NCI-H2107 (cell line): ENCODE data around the gene AVPI1.
"Not testable (repeated sequence)": the region's sequence is repeated elsewhere in the genome, so short reads cannot be mapped to it uniquely, and the experiment has no call there.

Experiments
- DNase-seq: peaks from one replicate; lab custom pipeline; 2025; lab: John Stamatoyannopoulos, UW

AVPI1 gene

GRCh38 chr10:97682042-97682441, 5.0 kb downstream of the AVPI1 start:
- DNase-seq, result no peak

GRCh38 chr10:97679594-97679993, 7.4 kb downstream of the AVPI1 start:
- DNase-seq, result no peak

- DNase-seq, result no peak
These were observed 10.1 kb downstream of the AVPI1 start for GRCh38 chr10:97676770-97677581.

- DNase-seq, result no peak
These were observed 11.8 kb downstream of the AVPI1 start for GRCh38 chr10:97675222-97675621.

- no peak for DNase-seq
These were observed 13.1 kb downstream of the AVPI1 start for GRCh38 chr10:97673736-97674525.

- no peak for DNase-seq
These were observed 17.5 kb downstream of the AVPI1 start for GRCh38 chr10:97669571-97669970.

GRCh38 chr10:97667463-97667862, 19.6 kb downstream of the AVPI1 start:
- DNase-seq, result no peak

GRCh38 chr10:97666992-97667391, 20.0 kb downstream of the AVPI1 start:
- DNase-seq, result no peak

GRCh38 chr10:97664282-97664850, 22.7 kb downstream of the AVPI1 start:
- no peak for DNase-seq

GRCh38 chr10:97659589-97659988, 27.5 kb downstream of the AVPI1 start:
- DNase-seq, result no peak

- no peak for DNase-seq
These were observed 30.3 kb downstream of the AVPI1 start for GRCh38 chr10:97656777-97657176.

- no peak for DNase-seq
These were observed 35.3 kb downstream of the AVPI1 start for GRCh38 chr10:97651773-97652172.

GRCh38 chr10:97650726-97651125, 36.3 kb downstream of the AVPI1 start:
- no peak for DNase-seq

GRCh38 chr10:97649405-97649750, 37.7 kb downstream of the AVPI1 start:
- not testable (repeated sequence) for DNase-seq

- no peak for DNase-seq
These were observed 38.3 kb downstream of the AVPI1 start for GRCh38 chr10:97648562-97649404.

GRCh38 chr10:97647556-97647955, 39.5 kb downstream of the AVPI1 start:
- DNase-seq, result no peak

GRCh38 chr10:97644936-97645335, 42.1 kb downstream of the AVPI1 start:
- no peak for DNase-seq

GRCh38 chr10:97643441-97643985, 43.5 kb downstream of the AVPI1 start:
- no peak for DNase-seq

- DNase-seq, result not testable (repeated sequence)
These were observed 44.4 kb downstream of the AVPI1 start for GRCh38 chr10:97642471-97643159.

- DNase-seq, result no peak
These were observed 45.9 kb downstream of the AVPI1 start for GRCh38 chr10:97640868-97641811.
